T-helper 9 cell (primary cell): ENCODE data around the gene PTGER2.
A peak's percentile ranks its signal among the peaks of the same experiment; 100 is the strongest.

Source experiments
- DNase-seq: peaks from one replicate; pipeline ENCODE4 v3.0.0-alpha.2; 2020

PTGER2 gene

GRCh38 chr14:52342849-52343596 lies 28.9 kb downstream of the PTGER2 start:
- DNase-seq = no peak

GRCh38 chr14:52346778-52347177 lies 32.7 kb downstream of the PTGER2 start:
- no peak for DNase-seq

GRCh38 chr14:52348279-52348678 lies 34.2 kb downstream of the PTGER2 start:
- DNase-seq = no peak

- no peak for DNase-seq
Observed at GRCh38 chr14:52348776-52349175, 34.7 kb downstream of the PTGER2 start.

- no peak for DNase-seq
Observed at GRCh38 chr14:52349731-52350130, 35.6 kb downstream of the PTGER2 start.

- no peak for DNase-seq
Observed at GRCh38 chr14:52350445-52350844, 36.3 kb downstream of the PTGER2 start.

- no peak for DNase-seq
Observed at GRCh38 chr14:52351233-52352060, 37.3 kb downstream of the PTGER2 start.

- peak; percentile 17 for DNase-seq
Observed at GRCh38 chr14:52352061-52352491, 38.0 kb downstream of the PTGER2 start.

- DNase-seq = no peak
Observed at GRCh38 chr14:52352569-52352968, 38.5 kb downstream of the PTGER2 start.

- DNase-seq = no peak
Observed at GRCh38 chr14:52354242-52354641, 40.1 kb downstream of the PTGER2 start.

- no peak for DNase-seq
Observed at GRCh38 chr14:52355016-52355431, 40.9 kb downstream of the PTGER2 start.

- DNase-seq = no peak
Observed at GRCh38 chr14:52355526-52355925, 41.4 kb downstream of the PTGER2 start.

GRCh38 chr14:52356025-52356424 lies 41.9 kb downstream of the PTGER2 start:
- DNase-seq = no peak

- no peak for DNase-seq
Observed at GRCh38 chr14:52360831-52361230, 46.7 kb downstream of the PTGER2 start.

- DNase-seq = no peak
Observed at GRCh38 chr14:52363041-52363704, 49.1 kb downstream of the PTGER2 start.

GRCh38 chr14:52363961-52364360 lies 49.8 kb downstream of the PTGER2 start:
- no peak for DNase-seq

GRCh38 chr14:52365071-52365470 lies 51.0 kb downstream of the PTGER2 start:
- DNase-seq = no peak

- no peak for DNase-seq
Observed at GRCh38 chr14:52366796-52367315, 52.7 kb downstream of the PTGER2 start.

GRCh38 chr14:52369305-52369801 lies 55.2 kb downstream of the PTGER2 start:
- DNase-seq = no peak

- DNase-seq = no peak
Observed at GRCh38 chr14:52370406-52370935, 56.4 kb downstream of the PTGER2 start.

GRCh38 chr14:52377940-52378339 lies 63.8 kb downstream of the PTGER2 start:
- no peak for DNase-seq
